NK-92 (cell line): ENCODE measurements around the gene ZFX.

Experiments used
- DNase-seq: peaks from one replicate; lab custom pipeline; 2025; ENCODE audit not compliant: unreplicated experiment; lab: John Stamatoyannopoulos, UW

The ZFX gene

DNA sequence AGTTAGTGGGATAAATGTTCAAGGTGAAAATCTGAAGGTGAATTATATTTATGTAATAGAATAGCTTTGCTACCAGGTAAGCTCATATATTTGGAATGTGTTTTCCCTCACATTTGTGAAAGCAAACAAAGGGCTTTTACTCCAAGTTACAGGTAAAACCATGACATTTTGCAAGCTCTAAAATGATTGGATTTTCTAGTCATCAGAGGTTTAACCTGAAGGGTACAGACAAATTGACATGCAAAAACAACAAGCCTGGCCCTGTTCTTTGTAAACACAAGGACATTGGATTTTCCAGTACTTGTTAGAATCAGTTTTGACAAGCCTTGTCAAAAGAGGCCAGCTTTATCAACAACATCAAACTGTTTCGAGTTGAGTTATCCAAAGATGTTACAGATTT, 51.7 kb downstream of the ZFX start:
- no peak for DNase-seq

DNA sequence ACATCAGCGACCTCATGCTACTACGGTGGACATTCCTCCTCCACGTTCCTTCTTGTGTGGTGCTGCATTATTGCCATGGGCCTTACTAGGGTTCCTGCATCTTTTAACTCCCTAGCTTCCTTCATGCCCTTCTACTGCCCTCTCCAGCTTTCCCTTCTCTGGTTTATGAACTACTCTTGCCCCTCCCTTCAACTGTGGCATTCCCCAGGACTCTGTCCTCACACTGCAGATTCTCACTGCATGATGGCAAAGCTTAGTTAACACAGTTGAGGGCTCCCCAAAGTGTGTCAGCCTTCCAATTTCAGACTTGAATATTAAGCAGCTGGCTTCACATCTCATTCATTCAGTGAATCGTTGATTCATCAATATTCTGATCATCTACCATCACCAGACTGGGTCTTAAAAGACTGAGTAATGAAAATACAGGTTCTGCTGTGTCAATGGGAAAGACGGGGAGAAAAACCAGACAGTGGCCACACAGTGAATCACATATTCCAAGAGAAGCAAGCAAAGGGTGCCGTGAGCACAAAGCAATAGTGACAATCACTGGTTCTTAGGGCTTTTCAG, 53.0 kb downstream of the ZFX start:
- DNase-seq: no peak

- DNase-seq: no peak
Observed at GRCh38 chrX:24203072-24203808, 53.7 kb downstream of the ZFX start.

- no peak for DNase-seq
Observed at GRCh38 chrX:24204331-24204730, 54.8 kb downstream of the ZFX start.

- DNase-seq: no peak
Observed at GRCh38 chrX:24204958-24205357, 55.4 kb downstream of the ZFX start.

GRCh38 chrX:24207826-24208225, 58.3 kb downstream of the ZFX start:
- DNase-seq: no peak

DNA sequence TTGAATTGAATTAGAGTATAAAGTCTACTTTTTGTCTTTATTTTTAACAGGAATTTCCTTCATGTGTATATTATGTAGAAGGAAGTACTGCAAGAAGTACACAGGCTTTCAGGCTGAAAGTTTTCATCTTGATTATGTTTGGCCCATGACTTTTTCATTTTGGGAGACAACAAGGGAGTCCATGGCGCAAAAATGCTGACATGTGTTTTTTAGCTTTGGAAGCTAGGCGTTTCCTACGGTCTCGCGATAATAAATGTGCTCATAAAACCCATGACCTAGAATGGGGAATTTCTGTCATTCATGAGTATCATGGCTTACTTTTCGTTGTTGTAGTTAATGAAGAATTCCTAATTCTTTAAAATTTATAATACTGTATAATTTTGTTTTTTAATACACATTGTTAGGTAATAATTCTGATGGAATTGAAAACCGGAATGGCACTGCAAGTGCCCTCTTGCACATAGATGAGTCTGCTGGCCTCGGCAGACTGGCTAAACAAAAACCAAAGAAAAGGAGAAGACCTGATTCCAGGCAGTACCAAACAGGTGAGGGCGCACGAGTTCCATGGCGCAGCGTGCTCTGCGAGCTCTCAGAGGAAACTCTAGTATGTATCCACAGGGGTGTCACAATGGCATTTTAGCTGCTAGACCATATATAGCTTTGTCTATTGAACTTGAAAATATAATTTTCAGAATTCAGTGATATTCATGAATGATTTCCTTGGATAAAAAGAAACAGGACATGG, 59.1 kb downstream of the ZFX start:
- no peak for DNase-seq

GRCh38 chrX:24210190-24210589, 60.7 kb downstream of the ZFX start:
- no peak for DNase-seq

DNA sequence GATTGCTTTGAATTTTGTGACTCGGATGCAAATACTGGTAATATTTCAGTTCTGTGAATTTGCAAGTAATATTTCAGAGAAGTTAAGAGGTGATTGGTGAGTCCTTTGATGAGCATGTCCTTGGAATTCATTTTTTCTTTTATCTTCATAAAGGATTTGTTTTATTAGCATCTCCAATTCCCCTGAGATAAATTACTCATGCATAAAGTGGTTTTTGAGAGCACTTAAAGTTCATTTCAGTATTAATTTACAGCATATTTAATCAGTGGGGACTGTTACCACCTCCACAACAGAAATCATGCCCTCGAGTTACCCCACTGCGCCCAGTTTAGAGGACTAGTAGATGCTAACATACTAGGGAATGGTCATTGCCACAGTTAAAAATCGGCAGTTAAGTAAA, 65.0 kb downstream of the ZFX start:
- DNase-seq: no peak

- no peak for DNase-seq
Observed at GRCh38 chrX:24215272-24215671, 65.7 kb downstream of the ZFX start.

GRCh38 chrX:24216037-24216436, 66.5 kb downstream of the ZFX start:
- no peak for DNase-seq

GRCh38 chrX:24216827-24217226, 67.3 kb downstream of the ZFX start:
- DNase-seq: no peak

- no peak for DNase-seq
Observed at GRCh38 chrX:24219320-24219719, 69.8 kb downstream of the ZFX start.

GRCh38 chrX:24221872-24222271, 72.3 kb downstream of the ZFX start:
- DNase-seq: no peak

DNA sequence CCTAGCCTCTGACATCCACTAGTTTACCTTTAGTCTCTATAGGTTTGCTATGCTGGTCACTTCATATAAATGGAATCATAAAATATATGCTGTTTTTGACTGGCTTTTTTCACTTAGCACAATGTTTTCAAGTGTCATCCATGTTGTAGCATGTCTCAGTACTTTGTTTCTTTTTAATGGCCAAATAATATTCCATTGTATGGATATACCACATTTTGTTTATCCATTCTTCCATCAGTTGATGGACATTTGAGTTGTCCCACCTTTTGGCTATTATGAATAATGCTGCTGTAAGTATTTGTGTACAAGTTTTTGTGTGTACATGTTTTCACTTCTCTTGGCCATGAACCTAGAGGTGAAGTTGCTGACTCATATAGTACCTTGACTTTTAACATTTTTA, 75.7 kb downstream of the ZFX start:
- no peak for DNase-seq

DNA sequence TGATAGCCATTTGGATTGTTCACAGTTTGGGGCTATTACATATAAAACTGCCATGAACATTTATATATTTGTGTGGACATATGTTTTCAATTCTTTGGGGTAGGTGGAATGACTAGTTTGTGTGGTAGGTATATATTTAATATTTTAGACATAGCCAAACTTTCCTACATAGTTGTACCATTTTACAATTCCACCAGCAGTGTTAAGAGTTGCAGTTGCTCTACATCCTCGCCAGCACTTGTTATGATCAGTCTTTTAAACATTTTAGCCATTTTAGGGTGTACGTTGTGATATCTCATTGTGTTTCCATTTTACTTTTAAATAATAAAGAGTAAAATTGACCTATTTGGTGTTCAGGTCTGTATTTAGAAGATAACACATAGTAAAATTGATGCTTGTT, 76.6 kb downstream of the ZFX start:
- no peak for DNase-seq

DNA sequence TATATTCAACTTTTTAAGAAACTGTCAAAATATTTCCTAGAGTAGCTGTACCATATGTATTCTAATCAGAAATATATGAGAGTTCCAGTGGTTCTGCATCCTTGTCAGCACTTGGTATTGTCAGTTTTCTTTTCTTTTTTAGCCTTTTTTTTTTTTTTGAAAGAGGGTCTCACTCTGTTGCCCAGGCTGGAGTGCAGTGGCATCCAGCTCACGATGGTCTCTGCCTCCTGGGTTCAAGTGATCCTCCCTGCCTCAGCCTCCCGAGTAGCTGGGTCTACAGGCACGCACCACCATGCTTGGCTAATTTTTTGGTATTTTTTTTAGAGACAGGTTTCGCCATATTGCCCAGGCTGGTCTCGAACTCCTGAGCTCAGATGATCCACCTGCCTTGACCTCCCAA, 79.1 kb downstream of the ZFX start:
- no peak for DNase-seq

DNA sequence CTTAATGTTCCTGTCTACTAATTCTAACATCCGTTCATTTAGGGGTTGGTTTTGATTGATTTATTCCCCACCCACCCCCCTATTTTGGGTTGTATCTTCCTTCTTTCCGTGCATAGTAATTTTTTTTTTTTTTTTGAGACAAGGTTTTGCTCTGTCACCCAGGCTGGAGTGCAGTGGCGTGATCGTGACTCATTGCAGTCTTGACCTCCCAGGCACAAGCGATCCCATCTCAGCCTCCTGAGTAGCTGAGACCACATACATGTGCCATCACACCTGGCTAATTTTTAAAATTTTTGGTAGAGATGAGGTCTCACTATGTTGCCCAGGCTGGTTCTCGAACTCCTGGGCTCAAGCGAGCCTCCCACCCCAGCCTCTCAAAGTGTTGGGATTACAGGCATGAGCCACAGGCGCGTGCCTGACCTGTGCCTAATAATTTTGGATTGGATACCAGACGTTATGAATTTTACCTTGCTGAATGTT, 79.9 kb downstream of the ZFX start:
- no peak for DNase-seq

DNA sequence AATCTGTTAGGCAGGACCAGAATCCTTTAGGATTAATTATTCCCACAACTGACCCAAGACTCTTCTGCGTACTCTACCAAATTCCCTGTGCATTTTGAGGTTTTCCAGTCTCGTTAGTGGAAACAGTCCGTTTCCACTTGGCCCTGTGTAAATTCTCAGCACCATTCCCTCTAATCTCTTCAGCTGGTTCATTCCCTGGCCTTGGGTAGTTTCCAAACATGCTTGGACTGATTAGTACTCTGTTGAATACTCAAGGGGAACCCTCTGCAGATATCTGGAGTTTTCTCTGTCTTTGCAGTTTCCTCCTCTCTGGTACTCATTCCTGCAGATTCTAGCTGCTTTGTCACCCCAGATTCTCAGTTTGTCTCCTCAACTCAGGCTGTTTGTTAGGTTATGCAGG, 80.4 kb downstream of the ZFX start:
- no peak for DNase-seq

- no peak for DNase-seq
Observed at GRCh38 chrX:24231131-24231540, 81.6 kb downstream of the ZFX start.

DNA sequence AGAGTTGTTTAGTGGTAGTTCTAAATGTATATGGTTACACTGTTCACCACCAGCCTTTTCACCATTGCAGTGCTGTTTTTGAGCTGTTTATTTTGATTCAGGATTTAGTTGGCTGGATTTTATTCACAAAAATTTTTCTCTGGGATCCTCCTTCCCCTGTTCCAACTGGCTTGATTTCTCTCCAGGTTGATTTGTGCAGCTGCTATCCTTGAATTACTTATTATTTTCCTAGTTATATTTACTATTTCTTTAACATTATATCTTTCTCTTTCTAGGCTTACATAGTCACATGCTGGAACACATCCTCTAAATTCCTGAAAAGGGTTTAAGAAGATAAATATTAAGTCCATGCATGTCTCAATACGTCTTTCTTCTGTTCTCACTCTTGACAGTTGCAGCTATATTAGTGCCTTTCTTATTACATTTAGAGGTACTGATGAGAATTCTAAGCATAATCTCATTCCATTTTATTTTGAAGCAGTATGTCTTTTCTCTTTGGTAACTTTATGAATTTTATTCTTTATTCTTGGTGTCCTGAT, 82.2 kb downstream of the ZFX start:
- no peak for DNase-seq

GRCh38 chrX:24232796-24233195, 83.3 kb downstream of the ZFX start:
- DNase-seq: no peak
